K562 (cell line): Measurements from ENCODE around the gene HYOU1. TPM values are rescaled to one million over a fixed set of nuclear protein-coding genes. Genes with fewer than 3 reads are reported as not detected.

Experiments
- ATF1 ChIP-seq, 2 experiments: fragments of 450-650 bp in 1 of 2; IDR thresholded peaks; 2 replicates each; pipeline ENCODE4 v1.6.1; 2016; ENCODE audit warnings: missing compliant biosample characterization in 1 of 2, missing genetic modification characterization in 1 of 2
- CREM ChIP-seq: IDR thresholded peaks from 2 replicates; pipeline ENCODE4 v1.6.1; 2014; ENCODE audit warnings: antibody characterized with exemption, low read depth
- CXXC5 ChIP-seq: fragments of 250-450 bp; sonication (Bioruptor Pico); IDR thresholded peaks from 2 replicates; pipeline ENCODE4 v1.8.0; 2022; ENCODE audit warnings: inconsistent platforms, mild to moderate bottlenecking, moderate library complexity
- DMBX1 ChIP-seq: fragments of 250-450 bp; sonication (Bioruptor Pico); IDR thresholded peaks from 2 replicates; pipeline ENCODE4 v1.8.0; 2022; ENCODE audit warnings: inconsistent platforms, mild to moderate bottlenecking, moderate library complexity, borderline replicate concordance
- FOSL1 ChIP-seq: fragments of 200-800 bp; sonication (Bioruptor generic); conservative IDR thresholded peaks from 2 replicates; pipeline ENCODE4 v1.6.1; 2016; ENCODE audit warnings: missing genetic modification characterization, missing compliant biosample characterization
- FOXK2 ChIP-seq, 2 experiments: fragments of 450-650 bp; IDR thresholded peaks in 1 of 2; conservative IDR thresholded peaks in 1 of 2; 2 replicates each; pipeline ENCODE4 v1.6.1; 2016; ENCODE audit warnings: low read depth in 2 of 2, mild to moderate bottlenecking in 1 of 2
- GATA2 ChIP-seq: sonication (generic); formaldehyde crosslinking; IDR thresholded peaks from 2 replicates; pipeline ENCODE4 v1.4.0; 2020; ENCODE audit warnings: mild to moderate bottlenecking, missing genetic modification reagents
- HMG20B ChIP-seq: fragments of 250-450 bp; sonication (Bioruptor Pico); IDR thresholded peaks from 2 replicates; pipeline ENCODE4 v1.5.0; 2021; ENCODE audit warnings: mild to moderate bottlenecking
- KDM1A ChIP-seq, 2 experiments: fragments of 450-650 bp; IDR thresholded peaks; 2 replicates each; pipeline ENCODE4 v1.6.1; 2016; ENCODE audit warnings: mild to moderate bottlenecking in 2 of 2
- MAZ ChIP-seq, 2 experiments: fragments of 450-650 bp in 1 of 2; sonication (generic) in 1 of 2; formaldehyde crosslinking; IDR thresholded peaks in 1 of 2; conservative IDR thresholded peaks in 1 of 2; 2 replicates each; pipeline versions ENCODE4 v1.4.0 to v1.5.0; 2020; ENCODE audit warnings: mild to moderate bottlenecking in 1 of 2, missing genetic modification reagents in 1 of 2
- PHF21A ChIP-seq: fragments of 450-650 bp; IDR thresholded peaks from 2 replicates; pipeline ENCODE4 v1.6.1; 2017; ENCODE audit warnings: low read depth, borderline replicate concordance
- RAD21 ChIP-seq, 2 experiments: fragments of 250-450 bp in 1 of 2; fragments of 450-650 bp in 1 of 2; sonication (Bioruptor Pico) in 1 of 2; formaldehyde crosslinking in 1 of 2; IDR thresholded peaks in 1 of 2; conservative IDR thresholded peaks in 1 of 2; 2 replicates each; pipeline versions ENCODE4 v1.4.0 to v1.8.0; 2020 to 2022; ENCODE audit warnings: mild to moderate bottlenecking in 2 of 2, moderate library complexity in 1 of 2
- SMC3 ChIP-seq: conservative IDR thresholded peaks from 2 replicates; pipeline ENCODE4 v1.6.1; 2011; ENCODE audit warnings: low read depth, low read length, improper control_type of control experiment; ENCODE audit not compliant: insufficient read depth
- SPI1 ChIP-seq: IDR thresholded peaks from 2 replicates; pipeline ENCODE4 v1.6.1; 2011; ENCODE audit warnings: low read depth, low read length, control low read depth, borderline replicate concordance
- ZNF24 ChIP-seq: fragments of 450-650 bp; IDR thresholded peaks from 2 replicates; pipeline ENCODE4 v1.6.1; 2016
- ZNF76 ChIP-seq: fragments of 250-450 bp; sonication (Bioruptor Pico); IDR thresholded peaks from 2 replicates; pipeline ENCODE4 v1.4.0; 2020; ENCODE audit warnings: mild to moderate bottlenecking, moderate library complexity, borderline replicate concordance
- polyA plus RNA-seq, 8 experiments: library from polyadenylated mRNA; depleted of rRNA in 4 of 8; stranded (reverse) in 5 of 8; unstranded in 3 of 8; fragments of >200 nt; fragmentation: Nextera tagmentation in 2 of 8; fragmentation: Illumina TruSeq in 1 of 8; extraction: Ambion mirVana in 2 of 8; extraction: Trizol in 1 of 8; gene quantifications; 2 replicates each; pipeline versions ENCODE4 v1.2.1 to v1.2.3, GENCODE V29; 2011 to 2014; ENCODE audit warnings: inconsistent platforms in 1 of 8, missing spikeins in 1 of 8
- total RNA-seq, 7 experiments: library from RNA; depleted of rRNA in 6 of 7; stranded (reverse); fragments of >200 nt in 6 of 7; fragmentation: Illumina TruSeq in 2 of 7; extraction: Trizol in 2 of 7; gene quantifications; 2 replicates each; pipeline versions ENCODE4 v1.2.1 to v1.2.3, GENCODE V29; 2011 to 2021; ENCODE audit warnings: low replicate concordance in 1 of 7

The HYOU1 gene
- total and polyA plus RNA-seq, 9 of the 15 experiments (the other 6 are each of a cell fraction or from before 2014, with no cell fraction given), result 19.5 to 197 (median 128) TPM

GRCh38 chr11:119065369-119065768, 8.4 kb upstream of the HYOU1 start (continued):
- no peak; the same call in 1 of the 2 replicates for TF ChIP-seq FOSL1 (tag)
- TF ChIP-seq CXXC5 (CRISPR knock-in tag), result peak; percentile 13
- no peak for TF ChIP-seq ATF1 (CRISPR knock-in tag; IDR thresholded peaks at IDR 0.05)
- TF ChIP-seq ATF1 (tag; IDR thresholded peaks at IDR 0.05), result peak; percentile 20; the same call in 1 of the 2 replicates
- peak; percentile 96 for TF ChIP-seq PHF21A
- no peak for TF ChIP-seq HMG20B (CRISPR knock-in tag)
- 0 out of 4 replicates have a peak, but pooled peaks of 1 of the 2 experiments have one; percentile 38 for TF ChIP-seq FOXK2 (conservative IDR thresholded peaks at IDR 0.05 in 1 of 2, IDR thresholded peaks at IDR 0.05 in 1 of 2; ENCODE audit: low read depth in 2 of 2)
- TF ChIP-seq GATA2 (CRISPR knock-in tag), result peak; percentile 91
- peak; percentile 37; the same call in 1 of the 2 replicates for TF ChIP-seq SMC3
- 0 out of 2 replicates have a peak, but pooled peaks have one; percentile 15 for TF ChIP-seq SPI1
- 0 out of 2 replicates have a peak, but pooled peaks have one; percentile 50 for TF ChIP-seq DMBX1 (CRISPR knock-in tag)
- peak; percentile 57 to 77 for TF ChIP-seq RAD21 (CRISPR knock-in tag; conservative IDR thresholded peaks at IDR 0.05 in 1 of 2, IDR thresholded peaks at IDR 0.05 in 1 of 2)
- no peak for TF ChIP-seq ZNF76 (CRISPR knock-in tag)
- peak in 1 of 2 experiments; percentile 63 for TF ChIP-seq KDM1A (IDR thresholded peaks at IDR 0.05)
- TF ChIP-seq CREM, result peak; percentile 71
- 0 out of 4 replicates have a peak, but pooled peaks of 1 of the 2 experiments have one; percentile 13 for TF ChIP-seq MAZ (CRISPR knock-in tag; conservative IDR thresholded peaks at IDR 0.05 in 1 of 2, IDR thresholded peaks at IDR 0.05 in 1 of 2)
- peak; percentile 76 for TF ChIP-seq ZNF24
